Measurements from ENCODE around the gene KIFBP. TPM values are rescaled to one million over a fixed set of nuclear protein-coding genes. Genes with fewer than 3 reads are reported as not detected.

Gene KIFBP
- total RNA-seq, 2 experiments from 2014 or later, result 4.2 TPM

- H3K4me3 Mint-ChIP-seq, result no peak overlapping the region
- CTCF ChIA-PET, result interaction anchor here (0.5 to 1.2 kb wide), 2 partner anchors 11 to 18 kb away, joined by 3 to 4 read pairs; no protein-coding TSS in a partner anchor
- H3K4me3 ChIP-seq (ENCODE audit: low read length), result no peak overlapping the region
- H3K9me3 ChIP-seq (ENCODE audit: control insufficient read depth in 1 of 2, insufficient read depth in 1 of 2, low read length in 2 of 2), result no peaks in the 10 kb centered on the region
- peaks cover 27% of the 10 kb centered on the region for H3K4me1 ChIP-seq (ENCODE audit: insufficient read depth, low read length)
- H3K27me3 ChIP-seq (ENCODE audit: control insufficient read depth in 1 of 2, insufficient read depth in 2 of 2, low read length in 2 of 2), result no peaks in the 10 kb centered on the region
- H3K27me3 Mint-ChIP-seq, result no peaks in the 10 kb centered on the region
- ATAC-seq (ENCODE audit: poor library complexity) (peak; percentile 50), DNase-seq (peak in 1 of 14 experiments; percentile 38)
- H3K9me3 Mint-ChIP-seq, result no peaks in the 10 kb centered on the region
- no peak overlapping the region for H3K27ac ChIP-seq (ENCODE audit: low read depth in 1 of 2, low read length in 2 of 2)
- no peaks in the 10 kb centered on the region for H3K36me3 ChIP-seq (ENCODE audit: insufficient read depth, low read length)
- no peaks in the 10 kb centered on the region for H3K36me3 Mint-ChIP-seq (ENCODE audit: low read depth)
- intact Hi-C loops (cut with DNase I, micrococcal nuclease), result loop anchor here in 1 of 2 experiments (1.0 kb wide), 1 partner anchor 32 kb away; no protein-coding TSS in a partner anchor
- H3K27ac Mint-ChIP-seq, result peak overlapping the region; percentile 32
- H3K4me1 Mint-ChIP-seq (ENCODE audit: low read depth), result peaks cover 54% of the 10 kb centered on the region
- POLR2A ChIA-PET, result interaction anchor here (1.0 to 1.7 kb wide), 2 partner anchors 10 to 11 kb away, joined by 3 to 5 read pairs; no protein-coding TSS in a partner anchor
- no peak for TF ChIP-seq CTCF (IDR thresholded peaks at IDR 0.05)
These were observed 66.6 kb downstream of the KIFBP start for GRCh38 chr10:69055241-69055640.

GRCh38 chr10:69056129-69056528 lies 67.5 kb downstream of the KIFBP start:
- H3K27ac Mint-ChIP-seq, result no peak overlapping the region
- no peak overlapping the region for H3K4me3 ChIP-seq (ENCODE audit: low read length)
- intact Hi-C loops (cut with DNase I, micrococcal nuclease), result no loop called here
- H3K4me3 Mint-ChIP-seq, result no peak overlapping the region
- H3K4me1 Mint-ChIP-seq (ENCODE audit: low read depth), result peaks cover 57% of the 10 kb centered on the region
- H3K4me1 ChIP-seq (ENCODE audit: insufficient read depth, low read length), result peaks cover 36% of the 10 kb centered on the region
- H3K27ac ChIP-seq (ENCODE audit: low read depth in 1 of 2, low read length in 2 of 2), result no peak overlapping the region
- ChIA-PET CTCF (no interaction called here), POLR2A (interaction anchor here (0.9 kb wide), 1 partner anchor 11 kb away, joined by 3 read pairs; no protein-coding TSS in a partner anchor)
- DNase-seq (peak in 3 of 14 experiments; percentile 21 to 54 (median 50)), ATAC-seq (ENCODE audit: poor library complexity) (no peak)
- TF ChIP-seq CTCF (IDR thresholded peaks at IDR 0.05), result no peak
- H3K9me3 Mint-ChIP-seq, result no peaks in the 10 kb centered on the region
- H3K36me3 ChIP-seq (ENCODE audit: insufficient read depth, low read length), result no peaks in the 10 kb centered on the region
- no peaks in the 10 kb centered on the region for H3K27me3 ChIP-seq (ENCODE audit: control insufficient read depth in 1 of 2, insufficient read depth in 2 of 2, low read length in 2 of 2)
- no peaks in the 10 kb centered on the region for H3K36me3 Mint-ChIP-seq (ENCODE audit: low read depth)
- H3K27me3 Mint-ChIP-seq, result no peaks in the 10 kb centered on the region
- no peaks in the 10 kb centered on the region for H3K9me3 ChIP-seq (ENCODE audit: control insufficient read depth in 1 of 2, insufficient read depth in 1 of 2, low read length in 2 of 2)

GRCh38 chr10:69056536-69057260 lies 68.1 kb downstream of the KIFBP start:
- no peaks in the 10 kb centered on the region for H3K36me3 Mint-ChIP-seq (ENCODE audit: low read depth)
- DNase-seq (peak in 2 of 14 experiments; percentile 13 to 23), ATAC-seq (ENCODE audit: poor library complexity) (no peak)
- H3K27ac ChIP-seq (ENCODE audit: low read depth in 1 of 2, low read length in 2 of 2), result no peak overlapping the region
- no peaks in the 10 kb centered on the region for H3K9me3 ChIP-seq (ENCODE audit: control insufficient read depth in 1 of 2, insufficient read depth in 1 of 2, low read length in 2 of 2)
- intact Hi-C loops (cut with DNase I, micrococcal nuclease), result no loop called here
- ChIA-PET POLR2A (interaction anchor here (0.9 kb wide), 1 partner anchor 11 kb away, joined by 3 read pairs; no protein-coding TSS in a partner anchor), CTCF (no interaction called here)
- H3K36me3 ChIP-seq (ENCODE audit: insufficient read depth, low read length), result no peaks in the 10 kb centered on the region
- H3K4me3 Mint-ChIP-seq, result peak overlapping the region; percentile 25
- TF ChIP-seq CTCF (IDR thresholded peaks at IDR 0.05), result no peak
- H3K4me1 Mint-ChIP-seq (ENCODE audit: low read depth), result peaks cover 57% of the 10 kb centered on the region
- no peak overlapping the region for H3K4me3 ChIP-seq (ENCODE audit: low read length)
- H3K27me3 Mint-ChIP-seq, result no peaks in the 10 kb centered on the region
- H3K4me1 ChIP-seq (ENCODE audit: insufficient read depth, low read length), result peaks cover 42% of the 10 kb centered on the region
- H3K27ac Mint-ChIP-seq, result peak overlapping the region; percentile 78
- no peaks in the 10 kb centered on the region for H3K27me3 ChIP-seq (ENCODE audit: control insufficient read depth in 1 of 2, insufficient read depth in 2 of 2, low read length in 2 of 2)
- H3K9me3 Mint-ChIP-seq, result no peaks in the 10 kb centered on the region
